Measurements from ENCODE around the gene CLCN1.

Gene CLCN1

DNA sequence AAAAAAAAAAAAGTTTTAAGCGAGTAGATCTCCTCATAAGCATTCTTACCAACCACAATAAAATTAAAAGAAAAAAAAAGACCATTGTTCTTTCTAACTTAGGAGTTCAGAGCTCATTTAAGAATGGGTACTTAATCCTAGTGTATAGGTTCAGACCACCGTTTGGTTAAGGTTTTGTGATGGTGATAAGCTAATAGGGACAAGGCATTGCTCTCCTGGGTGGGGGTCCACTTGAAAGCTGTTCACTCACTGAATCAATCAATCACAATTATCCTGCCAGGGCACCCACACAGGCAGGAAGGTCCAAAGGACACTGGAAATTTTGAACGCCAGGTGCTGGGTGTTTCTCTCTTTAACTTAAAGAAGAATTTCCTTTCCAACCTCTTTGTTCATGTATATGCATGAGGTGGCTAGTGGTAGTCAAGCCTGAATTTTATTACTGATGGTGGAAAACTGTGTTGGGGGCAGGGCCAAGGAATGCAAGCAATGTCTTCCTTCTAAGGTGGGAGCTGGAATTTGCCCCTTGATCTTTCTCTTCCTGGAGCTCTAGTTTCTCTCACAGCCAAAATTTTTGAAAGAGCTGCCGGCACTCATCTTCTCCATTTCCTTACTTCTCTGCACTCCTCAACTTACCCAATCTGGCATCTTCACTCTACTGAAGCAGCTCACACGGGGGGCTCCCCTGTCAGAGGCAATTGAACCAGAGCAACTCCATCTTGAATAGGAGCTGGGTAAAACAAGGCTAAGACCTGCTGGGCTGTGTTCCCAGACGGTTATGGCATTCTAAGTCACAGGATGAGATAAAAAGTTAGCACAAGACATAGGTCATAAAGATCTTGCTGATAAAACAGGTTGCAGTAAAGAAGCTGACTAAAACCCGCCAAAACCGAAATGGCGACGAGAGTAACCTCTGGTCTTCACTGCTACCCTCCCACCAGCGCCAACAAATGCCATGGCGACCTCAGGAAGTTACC is 54.1 kb downstream of the CLCN1 start:
- DNase-seq, result no peak

- no peak for DNase-seq
These were observed 56.2 kb downstream of the CLCN1 start for GRCh38 chr7:143372070-143372469.

DNA sequence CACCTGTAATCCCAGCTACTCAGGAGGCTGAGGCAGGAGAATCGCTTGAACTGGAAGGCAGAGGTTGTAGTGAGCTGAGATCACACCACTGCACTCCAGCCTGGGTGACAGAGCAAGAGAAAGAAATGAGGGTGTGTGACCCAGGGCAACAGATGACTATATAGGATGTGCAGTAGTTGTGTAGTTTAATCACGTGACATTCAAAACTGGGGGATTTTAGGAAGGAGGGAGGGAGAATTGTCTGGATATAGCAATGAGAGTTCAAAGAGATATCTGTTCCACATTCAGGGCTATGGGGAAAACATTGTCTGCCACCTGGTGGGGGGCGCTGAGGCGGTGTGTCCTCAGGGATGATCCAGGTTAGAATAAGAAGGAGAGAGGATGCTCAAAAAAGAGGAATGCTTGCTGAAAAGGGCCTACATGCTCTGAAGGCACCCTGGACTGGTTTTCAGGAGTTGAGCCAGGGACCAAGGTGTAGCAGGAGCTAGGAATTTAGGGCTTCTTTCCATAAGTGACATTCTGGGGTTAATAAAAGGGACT is 57.4 kb downstream of the CLCN1 start:
- DNase-seq, result no peak

DNA sequence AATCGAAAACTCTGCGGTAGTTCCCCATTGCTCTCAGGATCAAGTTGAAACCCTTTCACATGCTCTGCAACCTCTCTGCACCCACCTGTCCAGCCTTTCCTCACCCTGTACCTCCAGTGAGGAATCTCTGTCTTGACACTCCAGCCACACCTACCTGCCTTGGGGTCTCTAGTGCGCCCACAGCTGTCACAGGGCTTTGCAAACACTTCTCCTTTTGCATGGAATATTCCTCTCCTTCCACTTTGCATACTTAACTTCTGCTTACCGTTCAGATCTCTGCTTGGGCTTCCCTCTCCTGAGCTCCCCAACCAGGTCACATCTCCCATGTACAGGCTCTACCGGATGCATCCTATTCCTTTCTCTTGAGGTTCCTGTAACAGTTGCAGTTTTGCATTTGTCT is 58.6 kb downstream of the CLCN1 start:
- no peak for DNase-seq

DNA sequence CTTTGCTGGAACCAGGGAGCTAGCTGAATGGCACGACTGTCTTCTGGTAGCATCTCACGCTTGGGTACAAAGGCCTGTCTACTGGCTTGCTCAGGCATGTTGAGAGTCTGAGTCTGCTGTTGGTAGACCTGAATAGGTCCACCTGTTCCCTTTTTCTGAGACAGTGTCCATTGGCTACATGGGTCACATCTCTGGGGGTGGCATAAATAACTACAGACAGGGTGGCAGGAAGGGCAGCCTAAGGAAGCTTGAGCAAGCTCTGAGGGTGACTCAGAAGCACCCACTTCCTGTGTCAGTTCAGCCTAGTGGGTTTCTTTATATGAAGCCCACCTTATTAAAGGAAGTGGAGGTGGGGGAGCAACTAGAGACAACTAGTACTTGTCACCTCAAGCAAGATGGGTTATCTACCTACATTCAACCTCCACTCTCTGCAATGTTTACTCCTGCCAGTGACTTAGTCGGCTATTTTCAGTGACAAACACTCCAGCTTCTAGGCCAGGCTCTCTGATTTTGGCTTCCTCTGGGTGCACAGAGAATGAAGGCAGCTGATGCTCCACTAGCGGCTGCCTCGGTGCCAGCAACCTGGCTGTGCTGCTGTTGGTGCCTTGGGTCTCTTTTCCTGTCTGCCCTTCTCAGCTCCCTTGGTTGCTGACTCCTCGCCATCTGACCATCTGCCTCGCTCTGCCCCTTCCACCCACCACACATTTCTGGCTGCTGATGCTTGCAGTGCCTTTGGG is 59.6 kb downstream of the CLCN1 start:
- no peak for DNase-seq

DNA sequence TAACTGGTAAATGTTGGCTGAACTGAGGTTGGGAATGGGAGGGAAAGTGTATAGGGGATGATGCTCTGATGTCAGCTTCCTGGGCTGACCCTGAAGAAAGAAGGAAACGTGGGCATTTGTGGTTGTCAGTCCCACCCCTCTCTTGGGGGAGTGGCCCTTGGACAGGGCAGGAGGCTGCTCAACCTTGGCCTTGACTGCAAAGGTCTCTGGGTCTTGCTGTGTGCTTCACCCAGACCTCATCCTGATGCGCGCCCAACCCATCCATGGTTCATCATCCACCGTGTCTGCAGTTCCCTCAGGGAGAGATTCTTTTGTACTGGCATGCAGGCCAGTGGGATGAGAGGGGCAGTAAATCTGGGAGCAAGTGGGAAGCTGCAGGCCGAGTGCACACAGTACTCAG is 60.5 kb downstream of the CLCN1 start:
- no peak for DNase-seq

DNA sequence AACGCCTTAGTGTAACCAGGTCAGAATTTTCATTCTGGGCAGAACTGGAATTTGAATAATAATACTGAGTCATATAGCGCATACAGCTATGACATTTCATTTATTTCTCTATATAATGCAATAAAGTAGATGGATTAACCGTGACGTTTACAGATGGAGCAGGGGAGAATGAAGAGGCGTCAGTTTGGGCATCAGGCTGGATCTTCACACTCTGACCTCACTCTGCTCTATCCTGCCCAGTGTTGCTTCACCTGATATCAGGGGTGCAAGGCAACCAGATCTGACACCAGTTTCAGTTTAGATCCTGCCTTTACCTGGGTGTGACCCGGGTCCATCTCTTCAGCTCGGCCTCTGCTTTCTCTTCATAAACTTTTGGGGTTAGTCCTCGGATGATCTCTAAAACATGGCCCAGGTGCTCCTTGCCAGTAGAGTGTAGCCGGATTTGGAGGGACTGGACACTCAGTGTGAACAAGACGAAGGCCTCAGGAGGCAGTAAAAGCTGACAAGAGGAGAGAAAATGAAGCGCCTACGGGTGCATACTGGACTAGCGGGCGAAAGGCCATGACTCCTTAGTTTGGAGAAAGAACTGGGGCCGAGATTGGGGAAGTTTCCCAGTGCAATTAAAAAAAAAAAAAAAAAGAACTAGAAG is 63.8 kb downstream of the CLCN1 start:
- no peak for DNase-seq

DNA sequence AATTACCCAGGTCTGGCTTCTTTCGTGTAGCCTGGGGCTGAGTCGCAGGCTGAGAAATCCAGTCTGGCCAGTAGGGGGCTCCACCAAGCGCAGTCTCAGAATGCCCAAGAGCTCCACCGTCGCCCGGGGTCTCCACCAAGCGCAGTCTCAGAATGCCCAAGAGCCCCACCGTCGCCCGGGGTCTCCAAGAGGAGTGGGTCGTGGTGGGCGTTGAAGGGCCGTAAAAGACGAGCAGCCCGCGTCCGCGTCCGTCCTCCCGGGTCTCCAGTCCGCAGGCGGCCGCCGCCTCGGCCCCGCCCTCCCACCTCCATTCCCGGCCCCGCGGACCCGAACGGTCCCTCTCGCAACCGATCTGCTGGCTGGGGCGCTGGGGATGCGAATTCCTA is 64.3 kb downstream of the CLCN1 start:
- peak; percentile 75 for DNase-seq

DNA sequence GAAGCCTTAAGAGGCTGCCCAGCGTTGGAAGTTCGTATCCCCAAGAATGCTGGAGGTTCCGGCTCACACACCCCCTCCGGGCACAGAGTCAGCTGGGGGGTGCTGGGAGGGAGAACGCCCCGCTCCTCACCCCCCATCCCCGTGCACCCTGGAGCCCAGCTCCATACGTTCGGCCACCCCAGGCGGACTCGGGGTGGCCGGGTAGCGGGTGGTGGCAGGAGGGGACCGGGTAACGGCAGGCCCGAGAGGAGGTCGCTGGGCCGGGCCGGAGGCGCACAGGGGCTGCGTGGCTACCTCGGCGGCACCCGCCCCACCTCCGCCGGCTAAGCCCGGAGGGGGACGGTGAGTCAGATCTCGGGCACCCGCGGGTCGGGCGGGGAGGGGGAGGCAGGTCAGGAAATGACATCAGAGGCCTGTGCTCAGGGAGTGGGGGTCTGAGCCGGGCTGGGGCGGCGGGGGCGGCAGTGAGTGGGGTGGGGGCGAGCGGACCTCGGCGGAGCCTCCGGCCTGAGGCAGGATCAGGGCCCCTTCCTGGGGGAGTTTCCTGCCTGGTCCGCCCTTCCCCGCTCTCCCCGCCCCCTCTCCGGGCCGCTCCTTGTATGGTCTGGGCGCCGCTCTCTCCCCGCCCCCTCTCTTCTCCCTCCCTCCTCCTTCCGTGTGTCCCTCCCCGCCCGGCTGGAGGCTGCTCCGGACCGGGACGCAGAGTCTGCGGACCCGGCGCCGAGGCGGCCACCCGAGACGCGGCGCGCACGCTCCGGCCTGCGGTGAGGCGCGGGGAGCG is 64.9 kb downstream of the CLCN1 start, which contains the start of gene ZYX:
Gene ZYX (plus strand): TSS at position 700 of the 781 bp plus-strand sequence. CDS start 227 bp downstream, outside the sequence.
- DNase-seq, result peak; percentile 89

GRCh38 chr7:143381427-143382125 is 65.7 kb downstream of the CLCN1 start:
- DNase-seq, result no peak

DNA sequence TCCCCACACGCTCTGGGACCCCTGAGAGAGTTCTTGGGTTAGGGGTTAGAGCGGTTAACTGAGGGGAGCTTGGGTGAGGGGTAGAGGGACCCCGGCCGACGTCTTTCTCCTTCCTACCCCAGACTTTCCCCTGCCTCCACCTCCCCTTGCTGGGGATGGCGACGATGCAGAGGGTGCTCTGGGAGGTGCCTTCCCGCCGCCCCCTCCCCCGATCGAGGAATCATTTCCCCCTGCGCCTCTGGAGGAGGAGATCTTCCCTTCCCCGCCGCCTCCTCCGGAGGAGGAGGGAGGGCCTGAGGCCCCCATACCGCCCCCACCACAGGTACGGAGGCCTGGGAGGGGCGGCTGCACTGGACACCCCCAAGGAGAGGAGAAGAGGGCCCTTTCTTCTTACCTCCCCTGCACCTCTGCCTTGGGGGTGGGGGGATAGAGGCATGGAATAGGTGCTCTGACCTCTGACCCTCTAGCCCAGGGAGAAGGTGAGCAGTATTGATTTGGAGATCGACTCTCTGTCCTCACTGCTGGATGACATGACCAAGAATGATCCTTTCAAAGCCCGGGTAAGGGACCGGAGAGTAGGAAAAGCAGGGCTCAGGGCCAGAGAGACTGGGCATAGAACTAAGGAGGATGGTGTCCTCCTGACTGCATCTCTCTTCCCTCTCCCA is 66.3 kb downstream of the CLCN1 start:
- no peak for DNase-seq

- DNase-seq, result no peak
These were observed 67.1 kb downstream of the CLCN1 start for GRCh38 chr7:143382791-143383641.

GRCh38 chr7:143383642-143383957 is 67.7 kb downstream of the CLCN1 start:
- no peak for DNase-seq

GRCh38 chr7:143384148-143384547 is 68.2 kb downstream of the CLCN1 start:
- DNase-seq, result no peak

- DNase-seq, result no peak
These were observed 69.0 kb downstream of the CLCN1 start for GRCh38 chr7:143384661-143385631.

GRCh38 chr7:143385891-143386781 is 70.2 kb downstream of the CLCN1 start:
- DNase-seq, result no peak

DNA sequence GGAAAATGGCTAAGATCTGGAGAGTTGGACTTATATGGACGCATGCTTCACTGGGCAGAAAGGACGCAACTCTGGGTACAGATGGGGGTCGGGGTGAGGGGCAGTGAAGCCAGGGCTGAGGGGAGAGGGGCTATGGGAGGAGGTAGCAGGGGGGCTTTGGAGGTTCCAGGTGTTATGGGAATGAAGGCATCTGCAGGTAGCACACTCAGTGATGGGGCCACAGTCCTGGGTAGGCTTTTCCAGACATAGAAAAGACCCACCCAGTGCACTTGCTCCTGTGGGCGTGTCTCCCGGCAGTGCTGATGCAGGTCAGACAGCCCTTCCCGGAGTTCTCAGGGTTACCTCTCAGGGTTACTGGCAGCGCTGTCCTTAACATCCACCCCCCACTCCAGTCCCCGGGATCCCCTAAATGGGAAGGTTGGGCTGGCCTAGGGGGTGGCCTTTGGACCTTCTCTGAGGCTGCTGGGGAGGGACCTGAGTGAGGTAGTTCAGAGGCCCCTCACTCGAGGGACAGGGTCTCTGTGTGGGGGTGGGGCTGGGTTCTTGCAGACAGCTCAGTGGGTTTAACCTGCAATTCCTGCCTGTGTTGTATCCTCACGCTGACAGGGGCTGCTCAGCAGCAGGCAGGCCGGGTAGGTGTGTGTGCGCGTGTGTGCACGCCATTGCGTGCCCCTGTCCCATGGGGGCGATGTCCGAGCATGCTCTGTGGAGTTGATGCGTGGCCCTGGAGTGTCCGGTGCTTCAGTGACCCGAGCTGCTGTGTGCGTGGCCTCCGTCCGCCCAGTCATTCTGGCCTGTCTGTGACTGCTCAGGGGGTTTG is 71.5 kb downstream of the CLCN1 start:
- no peak for DNase-seq

Measured in 8988T (cell line).